GM23338 (cell line): ENCODE measurements around the gene BAIAP2. TPM values are rescaled to one million over a fixed set of nuclear protein-coding genes. Genes with fewer than 3 reads are reported as not detected.

Source experiments
- ATAC-seq: fragments of 200-7000 bp; cut with Tn5 transposase; 3 replicates; pipeline ENCODE4 v1.9.1; 2020
- DNase-seq: peaks from one replicate; pipeline ENCODE4 v3.0.0-alpha.2; 2015; ENCODE audit warnings: low spot score
- H2AFZ ChIP-seq: fragments of 200-600 bp; sonication (generic); 2 replicates; pipeline ENCODE4 v1.8.0; 2016; ENCODE audit warnings: antibody characterized with exemption, mild to moderate bottlenecking, moderate library complexity
- H3F3A ChIP-seq: fragments of 200-600 bp; sonication (generic); replicated peaks from 2 replicates; pipeline ENCODE4 v1.8.0; 2017; ENCODE audit warnings: antibody characterized with exemption, mixed run types, low read depth
- H3K27ac ChIP-seq: fragments of 200-600 bp; sonication (generic); 2 replicates; pipeline ENCODE4 v1.6.1; 2016; ENCODE audit warnings: low read depth
- H3K27me3 ChIP-seq: fragments of 200-600 bp; sonication (generic); 2 replicates; pipeline ENCODE4 v1.8.0; 2016; ENCODE audit warnings: mild to moderate bottlenecking, mixed run types, moderate library complexity; ENCODE audit not compliant: insufficient read depth
- H3K36me3 ChIP-seq: fragments of 200-600 bp; sonication (generic); 2 replicates; pipeline ENCODE4 v1.8.0; 2016; ENCODE audit warnings: mild to moderate bottlenecking; ENCODE audit not compliant: insufficient read depth
- H3K4me1 ChIP-seq: fragments of 200-600 bp; sonication (generic); 2 replicates; pipeline ENCODE4 v1.8.0; 2016; ENCODE audit warnings: mild to moderate bottlenecking, moderate library complexity; ENCODE audit not compliant: insufficient read depth
- H3K4me2 ChIP-seq: fragments of 200-600 bp; sonication (generic); 2 replicates; pipeline ENCODE4 v1.7.1; 2017; ENCODE audit warnings: mixed run types
- H3K4me3 ChIP-seq: fragments of 200-600 bp; sonication (generic); 2 replicates; pipeline ENCODE4 v1.6.1; 2016; ENCODE audit warnings: mixed run types
- H3K79me2 ChIP-seq: fragments of 200-600 bp; sonication (generic); replicated peaks from 2 replicates; pipeline ENCODE4 v1.8.0; 2017; ENCODE audit warnings: mild to moderate bottlenecking; ENCODE audit not compliant: insufficient read depth
- H3K9me2 ChIP-seq: fragments of 200-600 bp; sonication (generic); 2 replicates; pipeline ENCODE4 v1.8.0; 2017; ENCODE audit not compliant: insufficient read depth
- H4K20me1 ChIP-seq: fragments of 200-600 bp; sonication (generic); replicated peaks from 2 replicates; pipeline ENCODE4 v1.8.0; 2017; ENCODE audit warnings: mild to moderate bottlenecking; ENCODE audit not compliant: insufficient read depth
- H3K27ac Mint-ChIP-seq: 2 replicates; pipeline ENCODE4 v1.8.0; 2020; ENCODE audit warnings: inconsistent platforms, mild to moderate bottlenecking, moderate library complexity, mixed read lengths
- H3K27me3 Mint-ChIP-seq: 3 replicates; pipeline ENCODE4 v1.8.0; 2022; ENCODE audit warnings: low read depth, mild to moderate bottlenecking, moderate library complexity, mixed read lengths, inconsistent platforms; ENCODE audit not compliant: insufficient read depth, poor library complexity
- H3K36me3 Mint-ChIP-seq: 3 replicates; pipeline ENCODE4 v1.8.0; 2021; ENCODE audit warnings: low read depth, mild to moderate bottlenecking, inconsistent platforms, moderate library complexity, mixed read lengths
- H3K4me1 Mint-ChIP-seq: 3 replicates; pipeline ENCODE4 v1.8.0; 2020; ENCODE audit warnings: mild to moderate bottlenecking, inconsistent platforms, mixed read lengths
- H3K4me3 Mint-ChIP-seq: 3 replicates; pipeline ENCODE4 v1.8.0; 2021; ENCODE audit warnings: moderate library complexity, mild to moderate bottlenecking, inconsistent platforms, mixed read lengths
- H3K9me3 Mint-ChIP-seq: 3 replicates; pipeline ENCODE4 v1.8.0; 2020; ENCODE audit warnings: moderate library complexity, mild to moderate bottlenecking, inconsistent platforms, mixed read lengths
- CREB1 ChIP-seq: fragments of 250-450 bp; sonication (Bioruptor Pico); IDR thresholded peaks from 2 replicates; pipeline ENCODE4 v1.5.0; 2020; ENCODE audit warnings: low read depth, mild to moderate bottlenecking, moderate library complexity
- ETS1 ChIP-seq: IDR thresholded peaks from 2 replicates; pipeline ENCODE4 v1.6.1; 2016; ENCODE audit warnings: antibody characterized with exemption
- EZH2 ChIP-seq: fragments of 200-600 bp; sonication (generic); IDR thresholded peaks from one replicate; pipeline ENCODE4 v1.8.0; 2017; ENCODE audit warnings: antibody characterized with exemption, mild to moderate bottlenecking, low read depth; ENCODE audit not compliant: unreplicated experiment
- EZH2phosphoT487 ChIP-seq: fragments of 200-600 bp; sonication (generic); IDR thresholded peaks from one replicate; pipeline ENCODE4 v1.8.1; 2018; ENCODE audit warnings: antibody characterized with exemption; ENCODE audit not compliant: unreplicated experiment
- JUNB ChIP-seq: IDR thresholded peaks from one replicate; pipeline ENCODE4 v1.6.1; 2016; ENCODE audit warnings: antibody characterized with exemption; ENCODE audit not compliant: unreplicated experiment
- NANOG ChIP-seq: IDR thresholded peaks from 2 replicates; pipeline ENCODE4 v1.6.1; 2016; ENCODE audit warnings: antibody characterized with exemption, borderline replicate concordance
- REST ChIP-seq: IDR thresholded peaks from one replicate; pipeline ENCODE4 v1.6.1; 2018; ENCODE audit warnings: antibody characterized with exemption; ENCODE audit not compliant: unreplicated experiment
- STAT1 ChIP-seq: IDR thresholded peaks from one replicate; pipeline ENCODE4 v1.6.1; 2016; ENCODE audit warnings: antibody characterized with exemption; ENCODE audit not compliant: unreplicated experiment
- ZNF114 ChIP-seq: fragments of 250-450 bp; sonication (Bioruptor Pico); IDR thresholded peaks from 2 replicates; pipeline ENCODE4 v1.5.0; 2020; ENCODE audit warnings: mild to moderate bottlenecking, moderate library complexity
- ZNF331 ChIP-seq: fragments of 250-450 bp; sonication (Bioruptor Pico); IDR thresholded peaks from 2 replicates; pipeline ENCODE4 v1.5.0; 2020; ENCODE audit warnings: low read depth, mild to moderate bottlenecking, moderate library complexity
- polyA plus RNA-seq: library from polyadenylated mRNA; unstranded; fragments of >200 nt; fragmentation: Nextera tagmentation; extraction: Ambion mirVana; gene quantifications from 2 replicates; pipeline ENCODE4 v1.2.1, GENCODE V29; 2016
- total RNA-seq: library from RNA; depleted of rRNA; stranded (reverse); fragments of >200 nt; shearing (Covaris generic); gene quantifications from 2 replicates; pipeline ENCODE4 v1.2.3, GENCODE V29; 2014
- TF ChIP-seq, protein P1 (sequence below): fragments of 250-450 bp; sonication (Bioruptor Pico); IDR thresholded peaks from 2 replicates; pipeline ENCODE4 v1.5.0; 2020; ENCODE audit warnings: mild to moderate bottlenecking, moderate library complexity
- TF ChIP-seq, protein P2 (sequence below), 2 experiments: fragments of 200-600 bp in 1 of 2; sonication (generic) in 1 of 2; conservative IDR thresholded peaks; 2 replicates each; pipeline versions ENCODE4 v1.5.1 to v1.6.1; 2016 to 2017; ENCODE audit warnings: antibody characterized with exemption in 2 of 2, low read depth in 2 of 2, mild to moderate bottlenecking in 2 of 2, moderate library complexity in 1 of 2

The BAIAP2 gene
- total and polyA plus RNA-seq, 2 experiments from 2014 or later, result 21.7 to 22.7 TPM

DNA sequence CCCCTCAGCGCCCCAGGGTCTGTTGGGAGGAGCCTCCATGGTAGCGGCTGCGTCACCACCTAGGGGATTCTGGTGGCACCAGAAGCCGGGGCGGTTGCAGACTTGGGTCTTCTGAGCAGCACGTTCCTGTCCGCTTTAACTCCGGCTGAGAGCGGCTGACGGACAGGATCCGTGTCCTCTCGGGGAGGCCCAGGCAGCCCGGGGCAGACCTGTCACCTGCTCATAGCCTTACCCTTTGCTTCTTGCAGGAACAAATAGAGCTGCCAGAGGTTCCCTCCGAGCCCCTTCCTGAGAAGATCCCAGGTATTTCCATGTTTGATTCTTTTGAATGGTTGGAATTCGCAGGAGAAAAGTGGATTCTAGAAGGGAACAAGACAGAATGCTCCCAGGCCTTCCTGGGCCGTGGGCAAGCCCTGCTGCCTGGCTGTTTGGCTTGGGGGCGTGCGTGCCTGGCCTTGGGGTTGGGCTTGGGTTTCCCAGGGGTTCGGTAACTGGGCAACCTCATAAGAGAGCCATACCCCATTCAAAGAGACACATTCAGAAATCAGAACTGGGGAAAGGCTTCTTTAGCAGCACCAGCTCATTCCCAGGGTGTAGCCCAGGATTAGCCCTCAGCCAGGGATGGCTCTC is 36.7 kb upstream of the BAIAP2 start:
- no peaks in the 10 kb centered on the region for H3K9me3 Mint-ChIP-seq
- Histone ChIP-seq H4K20me1 (no peaks in the 10 kb centered on the region), H3K27ac (no peak overlapping the region), H3K9me2 (no peaks in the 10 kb centered on the region), H3F3A (0 out of 2 replicates have a peak, but pooled peaks cover 2% of the 10 kb centered on the region), H3K4me1 (no peaks in the 10 kb centered on the region), H3K36me3 (no peaks in the 10 kb centered on the region), H3K4me3 (no peak overlapping the region), H2AFZ (no peak overlapping the region), H3K27me3 (peaks cover 8% of the 10 kb centered on the region), H3K4me2 (no peak overlapping the region), H3K79me2 (no peaks in the 10 kb centered on the region; the same call in 1 of the 2 replicates)
- peaks cover 15% of the 10 kb centered on the region for H3K27me3 Mint-ChIP-seq
- TF ChIP-seq ZNF114 (CRISPR knock-in tag) (no peak), ETS1 (no peak), EZH2phosphoT487 (no peak), ZNF331 (CRISPR knock-in tag) (no peak), STAT1 (no peak), CREB1 (CRISPR knock-in tag) (no peak), REST (no peak), EZH2 (no peak), NANOG (no peak), JUNB (no peak)
- TF ChIP-seq, protein P1, sequence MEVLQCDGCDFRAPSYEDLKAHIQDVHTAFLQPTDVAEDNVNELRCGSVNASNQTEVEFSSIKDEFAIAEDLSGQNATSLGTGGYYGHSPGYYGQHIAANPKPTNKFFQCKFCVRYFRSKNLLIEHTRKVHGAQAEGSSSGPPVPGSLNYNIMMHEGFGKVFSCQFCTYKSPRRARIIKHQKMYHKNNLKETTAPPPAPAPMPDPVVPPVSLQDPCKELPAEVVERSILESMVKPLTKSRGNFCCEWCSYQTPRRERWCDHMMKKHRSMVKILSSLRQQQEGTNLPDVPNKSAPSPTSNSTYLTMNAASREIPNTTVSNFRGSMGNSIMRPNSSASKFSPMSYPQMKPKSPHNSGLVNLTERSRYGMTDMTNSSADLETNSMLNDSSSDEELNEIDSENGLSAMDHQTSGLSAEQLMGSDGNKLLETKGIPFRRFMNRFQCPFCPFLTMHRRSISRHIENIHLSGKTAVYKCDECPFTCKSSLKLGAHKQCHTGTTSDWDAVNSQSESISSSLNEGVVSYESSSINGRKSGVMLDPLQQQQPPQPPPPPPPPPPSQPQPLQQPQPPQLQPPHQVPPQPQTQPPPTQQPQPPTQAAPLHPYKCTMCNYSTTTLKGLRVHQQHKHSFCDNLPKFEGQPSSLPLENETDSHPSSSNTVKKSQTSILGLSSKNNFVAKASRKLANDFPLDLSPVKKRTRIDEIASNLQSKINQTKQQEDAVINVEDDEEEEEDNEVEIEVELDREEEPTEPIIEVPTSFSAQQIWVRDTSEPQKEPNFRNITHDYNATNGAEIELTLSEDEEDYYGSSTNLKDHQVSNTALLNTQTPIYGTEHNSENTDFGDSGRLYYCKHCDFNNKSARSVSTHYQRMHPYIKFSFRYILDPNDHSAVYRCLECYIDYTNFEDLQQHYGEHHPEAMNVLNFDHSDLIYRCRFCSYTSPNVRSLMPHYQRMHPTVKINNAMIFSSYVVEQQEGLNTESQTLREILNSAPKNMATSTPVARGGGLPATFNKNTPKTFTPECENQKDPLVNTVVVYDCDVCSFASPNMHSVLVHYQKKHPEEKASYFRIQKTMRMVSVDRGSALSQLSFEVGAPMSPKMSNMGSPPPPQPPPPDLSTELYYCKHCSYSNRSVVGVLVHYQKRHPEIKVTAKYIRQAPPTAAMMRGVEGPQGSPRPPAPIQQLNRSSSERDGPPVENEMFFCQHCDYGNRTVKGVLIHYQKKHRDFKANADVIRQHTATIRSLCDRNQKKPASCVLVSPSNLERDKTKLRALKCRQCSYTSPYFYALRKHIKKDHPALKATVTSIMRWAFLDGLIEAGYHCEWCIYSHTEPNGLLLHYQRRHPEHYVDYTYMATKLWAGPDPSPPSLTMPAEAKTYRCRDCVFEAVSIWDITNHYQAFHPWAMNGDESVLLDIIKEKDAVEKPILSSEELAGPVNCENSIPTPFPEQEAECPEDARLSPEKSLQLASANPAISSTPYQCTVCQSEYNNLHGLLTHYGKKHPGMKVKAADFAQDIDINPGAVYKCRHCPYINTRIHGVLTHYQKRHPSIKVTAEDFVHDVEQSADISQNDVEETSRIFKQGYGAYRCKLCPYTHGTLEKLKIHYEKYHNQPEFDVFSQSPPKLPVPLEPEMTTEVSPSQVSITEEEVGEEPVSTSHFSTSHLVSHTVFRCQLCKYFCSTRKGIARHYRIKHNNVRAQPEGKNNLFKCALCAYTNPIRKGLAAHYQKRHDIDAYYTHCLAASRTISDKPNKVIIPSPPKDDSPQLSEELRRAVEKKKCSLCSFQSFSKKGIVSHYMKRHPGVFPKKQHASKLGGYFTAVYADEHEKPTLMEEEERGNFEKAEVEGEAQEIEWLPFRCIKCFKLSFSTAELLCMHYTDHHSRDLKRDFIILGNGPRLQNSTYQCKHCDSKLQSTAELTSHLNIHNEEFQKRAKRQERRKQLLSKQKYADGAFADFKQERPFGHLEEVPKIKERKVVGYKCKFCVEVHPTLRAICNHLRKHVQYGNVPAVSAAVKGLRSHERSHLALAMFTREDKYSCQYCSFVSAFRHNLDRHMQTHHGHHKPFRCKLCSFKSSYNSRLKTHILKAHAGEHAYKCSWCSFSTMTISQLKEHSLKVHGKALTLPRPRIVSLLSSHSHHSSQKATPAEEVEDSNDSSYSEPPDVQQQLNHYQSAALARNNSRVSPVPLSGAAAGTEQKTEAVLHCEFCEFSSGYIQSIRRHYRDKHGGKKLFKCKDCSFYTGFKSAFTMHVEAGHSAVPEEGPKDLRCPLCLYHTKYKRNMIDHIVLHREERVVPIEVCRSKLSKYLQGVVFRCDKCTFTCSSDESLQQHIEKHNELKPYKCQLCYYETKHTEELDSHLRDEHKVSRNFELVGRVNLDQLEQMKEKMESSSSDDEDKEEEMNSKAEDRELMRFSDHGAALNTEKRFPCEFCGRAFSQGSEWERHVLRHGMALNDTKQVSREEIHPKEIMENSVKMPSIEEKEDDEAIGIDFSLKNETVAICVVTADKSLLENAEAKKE, result no peak
- TF ChIP-seq, protein P2, sequence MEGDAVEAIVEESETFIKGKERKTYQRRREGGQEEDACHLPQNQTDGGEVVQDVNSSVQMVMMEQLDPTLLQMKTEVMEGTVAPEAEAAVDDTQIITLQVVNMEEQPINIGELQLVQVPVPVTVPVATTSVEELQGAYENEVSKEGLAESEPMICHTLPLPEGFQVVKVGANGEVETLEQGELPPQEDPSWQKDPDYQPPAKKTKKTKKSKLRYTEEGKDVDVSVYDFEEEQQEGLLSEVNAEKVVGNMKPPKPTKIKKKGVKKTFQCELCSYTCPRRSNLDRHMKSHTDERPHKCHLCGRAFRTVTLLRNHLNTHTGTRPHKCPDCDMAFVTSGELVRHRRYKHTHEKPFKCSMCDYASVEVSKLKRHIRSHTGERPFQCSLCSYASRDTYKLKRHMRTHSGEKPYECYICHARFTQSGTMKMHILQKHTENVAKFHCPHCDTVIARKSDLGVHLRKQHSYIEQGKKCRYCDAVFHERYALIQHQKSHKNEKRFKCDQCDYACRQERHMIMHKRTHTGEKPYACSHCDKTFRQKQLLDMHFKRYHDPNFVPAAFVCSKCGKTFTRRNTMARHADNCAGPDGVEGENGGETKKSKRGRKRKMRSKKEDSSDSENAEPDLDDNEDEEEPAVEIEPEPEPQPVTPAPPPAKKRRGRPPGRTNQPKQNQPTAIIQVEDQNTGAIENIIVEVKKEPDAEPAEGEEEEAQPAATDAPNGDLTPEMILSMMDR (conservative IDR thresholded peaks at IDR 0.05; ENCODE audit: low read depth in 2 of 2), result no peak
- no peaks in the 10 kb centered on the region; the same call in 2 of the 3 replicates for H3K4me1 Mint-ChIP-seq
- H3K4me3 Mint-ChIP-seq, result no peak overlapping the region
- no peak overlapping the region for H3K27ac Mint-ChIP-seq
- no peak for DNase-seq
- peaks cover 8% of the 10 kb centered on the region; the same call in 1 of the 3 replicates for H3K36me3 Mint-ChIP-seq
- no peak for ATAC-seq
